ENCODE results near the gene TCF23. TPM values are rescaled to one million over a fixed set of nuclear protein-coding genes. Genes with fewer than 3 reads are reported as not detected.
"Not testable (repeated sequence)": the region's sequence is repeated elsewhere in the genome, so short reads cannot be mapped to it uniquely, and the experiment has no call there.

Gene TCF23
- total and polyA plus RNA-seq, 4 donors = under 0.01 to 0.05 (median 0.02) TPM; not detected in 1

GRCh38 chr2:27174638-27175037 is 25.8 kb downstream of the TCF23 start:
- Histone ChIP-seq H3K9me3 (ENCODE audit: control insufficient read depth in 4 of 4, low read length in 3 of 4) (no peaks in the 10 kb centered on the region), H3K4me1 (ENCODE audit: control insufficient read depth in 4 of 4, insufficient read depth in 4 of 4, low read length in 3 of 4) (peaks cover 0 to 21% (median 13%) of the 10 kb centered on the region in 4 donors), H3K27ac (ENCODE audit: low read depth in 1 of 2, low read length in 2 of 2) (no peak overlapping the region), H3K27me3 (ENCODE audit: control insufficient read depth in 4 of 4, insufficient read depth in 4 of 4, low read length in 3 of 4) (no peaks in the 10 kb centered on the region), H3K9ac (ENCODE audit: low read depth in 1 of 2, low read length in 2 of 2) (no peak overlapping the region), H3K4me3 (ENCODE audit: low read depth in 1 of 3, low read length in 3 of 3) (no peak overlapping the region), H3K36me3 (ENCODE audit: control insufficient read depth in 4 of 4, insufficient read depth in 3 of 4, low read depth in 1 of 4, low read length in 3 of 4) (no peaks in the 10 kb centered on the region)
- 91% methylated on average over 6 of the region's 6 CpGs for WGBS
- no peak for TF ChIP-seq HNF4G (IDR thresholded peaks at IDR 0.05)
- TF ChIP-seq, protein P1, sequence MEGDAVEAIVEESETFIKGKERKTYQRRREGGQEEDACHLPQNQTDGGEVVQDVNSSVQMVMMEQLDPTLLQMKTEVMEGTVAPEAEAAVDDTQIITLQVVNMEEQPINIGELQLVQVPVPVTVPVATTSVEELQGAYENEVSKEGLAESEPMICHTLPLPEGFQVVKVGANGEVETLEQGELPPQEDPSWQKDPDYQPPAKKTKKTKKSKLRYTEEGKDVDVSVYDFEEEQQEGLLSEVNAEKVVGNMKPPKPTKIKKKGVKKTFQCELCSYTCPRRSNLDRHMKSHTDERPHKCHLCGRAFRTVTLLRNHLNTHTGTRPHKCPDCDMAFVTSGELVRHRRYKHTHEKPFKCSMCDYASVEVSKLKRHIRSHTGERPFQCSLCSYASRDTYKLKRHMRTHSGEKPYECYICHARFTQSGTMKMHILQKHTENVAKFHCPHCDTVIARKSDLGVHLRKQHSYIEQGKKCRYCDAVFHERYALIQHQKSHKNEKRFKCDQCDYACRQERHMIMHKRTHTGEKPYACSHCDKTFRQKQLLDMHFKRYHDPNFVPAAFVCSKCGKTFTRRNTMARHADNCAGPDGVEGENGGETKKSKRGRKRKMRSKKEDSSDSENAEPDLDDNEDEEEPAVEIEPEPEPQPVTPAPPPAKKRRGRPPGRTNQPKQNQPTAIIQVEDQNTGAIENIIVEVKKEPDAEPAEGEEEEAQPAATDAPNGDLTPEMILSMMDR (IDR thresholded peaks at IDR 0.05; ENCODE audit: low read depth, low read length, missing input control) = no peak
- TF ChIP-seq RXRA (IDR thresholded peaks at IDR 0.05) = no peak
- no peak for TF ChIP-seq YY1 (IDR thresholded peaks at IDR 0.05)
- TF ChIP-seq, protein P2, sequence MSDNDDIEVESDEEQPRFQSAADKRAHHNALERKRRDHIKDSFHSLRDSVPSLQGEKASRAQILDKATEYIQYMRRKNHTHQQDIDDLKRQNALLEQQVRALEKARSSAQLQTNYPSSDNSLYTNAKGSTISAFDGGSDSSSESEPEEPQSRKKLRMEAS (IDR thresholded peaks at IDR 0.05) = no peak
- no peak for TF ChIP-seq FOXA1 (IDR thresholded peaks at IDR 0.05)
- TF ChIP-seq, protein P3, sequence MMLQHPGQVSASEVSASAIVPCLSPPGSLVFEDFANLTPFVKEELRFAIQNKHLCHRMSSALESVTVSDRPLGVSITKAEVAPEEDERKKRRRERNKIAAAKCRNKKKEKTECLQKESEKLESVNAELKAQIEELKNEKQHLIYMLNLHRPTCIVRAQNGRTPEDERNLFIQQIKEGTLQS (IDR thresholded peaks at IDR 0.05) = no peak
- DNase-seq (ENCODE audit: low spot score) = no peak

GRCh38 chr2:27175330-27175729 is 26.5 kb downstream of the TCF23 start:
- 80% methylated on average over 8 of the region's 8 CpGs for WGBS
- peaks cover 3 to 24% (median 16%) of the 10 kb centered on the region in 4 donors for H3K4me1 ChIP-seq (ENCODE audit: control insufficient read depth in 4 of 4, insufficient read depth in 4 of 4, low read length in 3 of 4)
- H3K27me3 ChIP-seq (ENCODE audit: control insufficient read depth in 4 of 4, insufficient read depth in 4 of 4, low read length in 3 of 4) = no peaks in the 10 kb centered on the region
- no peaks in the 10 kb centered on the region for H3K9me3 ChIP-seq (ENCODE audit: control insufficient read depth in 4 of 4, low read length in 3 of 4)
- TF ChIP-seq GABPA (IDR thresholded peaks at IDR 0.05 in 1 of 2, conservative IDR thresholded peaks at IDR 0.05 in 1 of 2) (no peak), NR2F2 (IDR thresholded peaks at IDR 0.05) (no peak), SP1 (IDR thresholded peaks at IDR 0.05) (no peak)
- TF ChIP-seq, protein P3 (IDR thresholded peaks at IDR 0.05) = no peak
- no peak for DNase-seq (ENCODE audit: low spot score)
- H3K9ac ChIP-seq (ENCODE audit: low read depth in 1 of 2, low read length in 2 of 2) = no peak overlapping the region
- H3K36me3 ChIP-seq (ENCODE audit: control insufficient read depth in 4 of 4, insufficient read depth in 3 of 4, low read depth in 1 of 4, low read length in 3 of 4) = no peaks in the 10 kb centered on the region
- no peak overlapping the region for H3K27ac ChIP-seq (ENCODE audit: low read depth in 1 of 2, low read length in 2 of 2)
- no peak overlapping the region for H3K4me3 ChIP-seq (ENCODE audit: low read depth in 1 of 3, low read length in 3 of 3)

DNA sequence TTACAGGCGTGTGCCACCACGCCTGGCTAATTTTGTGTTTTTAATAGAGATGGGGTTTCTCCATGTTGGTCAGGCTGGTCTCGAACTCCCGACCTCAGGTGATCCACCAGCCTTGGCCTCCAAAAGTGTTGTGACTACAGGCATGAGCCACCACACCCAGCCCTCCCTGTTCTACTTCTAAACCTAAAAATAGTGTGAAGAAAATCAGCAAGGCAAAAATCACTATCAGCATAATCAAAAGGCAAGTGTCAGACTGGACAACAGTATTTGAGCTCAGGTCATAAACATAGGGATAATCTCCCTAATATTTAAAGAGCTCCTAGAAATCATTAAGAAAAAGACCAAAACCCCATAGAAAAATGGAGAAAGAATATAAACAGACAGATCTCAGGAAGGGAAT is 27.0 kb downstream of the TCF23 start:
- not testable (repeated sequence) for H3K36me3 ChIP-seq (ENCODE audit: control insufficient read depth in 4 of 4, insufficient read depth in 3 of 4, low read depth in 1 of 4, low read length in 3 of 4); H3K9me3 ChIP-seq (ENCODE audit: control insufficient read depth in 4 of 4, low read length in 3 of 4); DNase-seq (ENCODE audit: low spot score); H3K9ac ChIP-seq (ENCODE audit: low read depth in 1 of 2, low read length in 2 of 2); H3K4me3 ChIP-seq (ENCODE audit: low read depth in 1 of 3, low read length in 3 of 3); H3K27ac ChIP-seq (ENCODE audit: low read depth in 1 of 2, low read length in 2 of 2); H3K27me3 ChIP-seq (ENCODE audit: control insufficient read depth in 4 of 4, insufficient read depth in 4 of 4, low read length in 3 of 4)
- 95% methylated on average over 4 of the region's 4 CpGs for WGBS
- peaks cover 3 to 24% (median 14%) of the 10 kb centered on the region in 4 donors for H3K4me1 ChIP-seq (ENCODE audit: control insufficient read depth in 4 of 4, insufficient read depth in 4 of 4, low read length in 3 of 4)

All from liver (tissue), 9 donors.